Naive B cell (primary cell): Measurements from ENCODE around the gene MASP1. TPM values are rescaled to one million over a fixed set of nuclear protein-coding genes. Genes with fewer than 3 reads are reported as not detected.

Experiments used
- ATAC-seq, 2 donors: fragments of 150-1000 bp; cut with Tn5 transposase; 2 replicates each; pipeline ENCODE4 v1.10.0; 2021; ENCODE audit warnings: low read depth in 2 of 2, mild to moderate bottlenecking in 2 of 2, moderate library complexity in 2 of 2
- DNase-seq: peaks from one replicate; pipeline ENCODE4 v3.0.0; 2022
- H3K27ac Mint-ChIP-seq, 6 donors: one replicate each; pipeline ENCODE4 v1.8.0; 2020 to 2022; ENCODE audit warnings: mild to moderate bottlenecking in 6 of 6, mixed read lengths in 6 of 6, moderate library complexity in 5 of 6, inconsistent platforms in 2 of 6
- H3K27me3 Mint-ChIP-seq, 3 donors: one replicate each; pipeline ENCODE4 v1.8.0; 2021 to 2022; ENCODE audit warnings: mixed read lengths in 3 of 3, mild to moderate bottlenecking in 1 of 3
- H3K36me3 Mint-ChIP-seq, 2 donors: one replicate each; pipeline ENCODE4 v1.8.0; 2020 to 2022; ENCODE audit warnings: mixed read lengths in 2 of 2, inconsistent platforms in 1 of 2, mild to moderate bottlenecking in 1 of 2
- H3K4me1 Mint-ChIP-seq, 3 donors: one replicate each; pipeline ENCODE4 v1.8.0; 2020 to 2022; ENCODE audit warnings: mixed read lengths in 3 of 3, inconsistent platforms in 1 of 3, mild to moderate bottlenecking in 1 of 3, moderate library complexity in 1 of 3
- H3K4me3 Mint-ChIP-seq, 8 donors: one replicate each; pipeline ENCODE4 v1.8.0; 2020 to 2022; ENCODE audit warnings: mild to moderate bottlenecking in 8 of 8, mixed read lengths in 8 of 8, moderate library complexity in 8 of 8, inconsistent platforms in 2 of 8
- H3K9me3 Mint-ChIP-seq, 7 donors: one replicate each; pipeline ENCODE4 v1.8.0; 2020 to 2022; ENCODE audit warnings: mixed read lengths in 7 of 7, mild to moderate bottlenecking in 5 of 7, inconsistent platforms in 2 of 7, moderate library complexity in 1 of 7
- polyA plus RNA-seq, 6 donors: library from polyadenylated mRNA; unstranded; fragments of 300-500 nt; fragmentation: Illumina TruSeq; gene quantifications; one replicate each; pipeline ENCODE4 v1.2.3, GENCODE V29; 2021; ENCODE audit warnings: low read depth in 6 of 6

MASP1 gene, protein sequence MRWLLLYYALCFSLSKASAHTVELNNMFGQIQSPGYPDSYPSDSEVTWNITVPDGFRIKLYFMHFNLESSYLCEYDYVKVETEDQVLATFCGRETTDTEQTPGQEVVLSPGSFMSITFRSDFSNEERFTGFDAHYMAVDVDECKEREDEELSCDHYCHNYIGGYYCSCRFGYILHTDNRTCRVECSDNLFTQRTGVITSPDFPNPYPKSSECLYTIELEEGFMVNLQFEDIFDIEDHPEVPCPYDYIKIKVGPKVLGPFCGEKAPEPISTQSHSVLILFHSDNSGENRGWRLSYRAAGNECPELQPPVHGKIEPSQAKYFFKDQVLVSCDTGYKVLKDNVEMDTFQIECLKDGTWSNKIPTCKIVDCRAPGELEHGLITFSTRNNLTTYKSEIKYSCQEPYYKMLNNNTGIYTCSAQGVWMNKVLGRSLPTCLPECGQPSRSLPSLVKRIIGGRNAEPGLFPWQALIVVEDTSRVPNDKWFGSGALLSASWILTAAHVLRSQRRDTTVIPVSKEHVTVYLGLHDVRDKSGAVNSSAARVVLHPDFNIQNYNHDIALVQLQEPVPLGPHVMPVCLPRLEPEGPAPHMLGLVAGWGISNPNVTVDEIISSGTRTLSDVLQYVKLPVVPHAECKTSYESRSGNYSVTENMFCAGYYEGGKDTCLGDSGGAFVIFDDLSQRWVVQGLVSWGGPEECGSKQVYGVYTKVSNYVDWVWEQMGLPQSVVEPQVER
- polyA plus RNA-seq, result not detected

DNA sequence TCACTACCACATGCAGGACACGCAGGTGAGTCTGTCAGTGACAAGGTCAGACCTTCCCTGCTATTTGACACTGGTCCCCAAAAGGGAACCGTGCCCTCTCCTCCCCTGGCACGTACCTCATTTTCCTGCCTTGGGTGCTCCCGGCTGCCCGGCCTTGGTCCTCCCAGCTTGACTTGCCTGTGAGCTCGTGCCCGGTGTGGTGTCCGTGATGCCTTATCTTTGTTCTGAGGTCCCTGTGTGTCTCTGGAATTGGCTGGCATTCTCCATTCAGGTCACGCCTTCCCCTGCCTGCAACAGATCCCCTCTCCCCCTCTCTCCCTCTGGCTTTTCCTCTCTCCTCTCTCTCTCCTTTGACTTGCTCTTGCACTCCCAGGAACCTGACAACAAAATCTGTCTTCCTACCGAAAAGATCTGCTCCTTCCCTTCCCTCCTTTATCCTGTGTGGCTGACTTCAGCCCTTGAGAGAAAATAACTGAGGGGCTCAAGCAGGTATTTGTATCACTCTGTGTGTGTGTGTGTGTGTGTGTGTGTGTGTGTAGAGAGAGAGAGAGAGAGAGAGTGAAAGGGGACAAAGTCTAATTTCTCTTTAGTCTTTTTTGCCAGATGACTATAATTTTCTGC lies at the start of gene MASP1:
MASP1 (minus strand) TSS at position 226 of the 621 bp plus-strand sequence; CDS start at position 121, 105 bp downstream.
- no peaks in the 10 kb centered on the region for H3K4me1 Mint-ChIP-seq
- peak within 1 kb of the TSS in 2 of 6 donors; percentile 15 to 44 for H3K27ac Mint-ChIP-seq
- no peaks in the 10 kb centered on the region for H3K36me3 Mint-ChIP-seq
- H3K9me3 Mint-ChIP-seq, result no peaks in the 10 kb centered on the region
- no peak within 1 kb of the TSS for H3K4me3 Mint-ChIP-seq
- ATAC-seq (no peak), DNase-seq (no peak)
- peaks cover 38 to 64% (median 55%) of the 10 kb centered on the region in 3 donors for H3K27me3 Mint-ChIP-seq

DNA sequence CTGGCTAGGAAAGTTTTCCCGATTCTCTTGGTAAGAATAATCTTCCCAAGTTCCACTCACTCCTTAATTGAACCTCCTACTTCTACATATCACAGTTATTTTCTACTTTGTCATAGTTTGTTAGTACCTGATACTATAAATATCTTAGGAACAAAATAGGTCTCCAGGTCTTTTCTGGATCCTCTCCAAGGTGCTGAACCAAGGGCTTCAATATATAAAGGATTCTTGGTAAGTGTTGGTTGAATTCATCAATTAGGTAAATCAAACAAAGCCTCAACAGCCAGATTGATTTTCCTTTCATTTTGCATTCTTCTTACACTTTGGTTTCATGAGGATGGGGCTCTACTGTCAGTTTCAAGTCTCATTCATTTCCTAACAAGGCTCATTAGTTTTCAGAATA lies 49.0 kb upstream of the MASP1 start:
- Mint-ChIP-seq H3K4me3 (no peak overlapping the region), H3K27me3 (peaks cover 23 to 49% (median 43%) of the 10 kb centered on the region in 3 donors), H3K9me3 (no peaks in the 10 kb centered on the region), H3K27ac (no peak overlapping the region), H3K4me1 (no peaks in the 10 kb centered on the region), H3K36me3 (no peaks in the 10 kb centered on the region)
- DNase-seq (no peak), ATAC-seq (no peak)

DNA sequence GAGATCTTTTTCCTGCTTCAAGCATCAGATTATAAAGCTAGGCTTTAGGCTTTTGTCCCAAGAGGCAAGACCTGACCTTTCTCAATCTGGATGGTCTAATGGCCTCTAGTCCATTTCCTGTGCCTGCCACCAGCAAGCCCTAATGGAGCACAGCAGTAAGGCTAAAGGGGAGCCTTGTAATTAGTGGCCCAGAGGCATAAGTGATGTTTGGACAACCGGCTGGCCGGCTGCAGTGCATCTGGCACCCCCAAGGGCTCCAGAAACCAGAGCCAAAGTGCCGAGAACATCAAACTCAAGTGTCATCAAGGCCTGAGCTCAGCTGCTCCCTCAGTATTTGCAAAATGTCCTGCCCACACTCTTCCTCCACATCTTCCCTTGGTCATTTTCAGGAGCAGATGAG lies 44.8 kb upstream of the MASP1 start:
- peaks cover 27 to 65% (median 64%) of the 10 kb centered on the region in 3 donors for H3K27me3 Mint-ChIP-seq
- H3K4me3 Mint-ChIP-seq, result no peak overlapping the region
- no peaks in the 10 kb centered on the region for H3K9me3 Mint-ChIP-seq
- no peaks in the 10 kb centered on the region for H3K4me1 Mint-ChIP-seq
- no peak for DNase-seq
- H3K36me3 Mint-ChIP-seq, result no peaks in the 10 kb centered on the region
- no peak overlapping the region for H3K27ac Mint-ChIP-seq
- ATAC-seq, result no peak

DNA sequence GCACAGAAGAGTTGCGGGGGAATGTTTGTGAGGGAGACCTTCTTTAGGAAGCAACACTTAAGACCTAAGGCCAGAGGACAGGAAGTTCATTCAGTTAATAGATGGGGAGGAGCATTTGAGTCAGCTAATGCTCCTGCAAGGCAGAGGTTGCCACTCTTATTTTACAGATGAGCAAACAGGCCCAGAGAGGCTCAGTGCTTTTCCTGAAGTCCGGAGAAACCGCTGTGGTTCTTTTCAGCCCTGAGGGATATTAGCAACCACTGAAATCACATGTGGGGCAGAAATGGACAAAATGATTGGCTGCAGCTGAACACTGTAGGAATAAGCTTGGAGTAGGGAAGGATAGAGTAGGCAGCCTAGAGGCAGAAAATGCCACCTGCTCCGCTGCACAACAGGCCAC lies 43.4 kb upstream of the MASP1 start:
- H3K9me3 Mint-ChIP-seq, result no peaks in the 10 kb centered on the region
- no peaks in the 10 kb centered on the region for H3K36me3 Mint-ChIP-seq
- no peak overlapping the region for H3K27ac Mint-ChIP-seq
- H3K27me3 Mint-ChIP-seq, result peaks cover 19 to 59% (median 56%) of the 10 kb centered on the region in 3 donors
- DNase-seq, result no peak
- no peak overlapping the region for H3K4me3 Mint-ChIP-seq
- no peaks in the 10 kb centered on the region for H3K4me1 Mint-ChIP-seq
- no peak for ATAC-seq

DNA sequence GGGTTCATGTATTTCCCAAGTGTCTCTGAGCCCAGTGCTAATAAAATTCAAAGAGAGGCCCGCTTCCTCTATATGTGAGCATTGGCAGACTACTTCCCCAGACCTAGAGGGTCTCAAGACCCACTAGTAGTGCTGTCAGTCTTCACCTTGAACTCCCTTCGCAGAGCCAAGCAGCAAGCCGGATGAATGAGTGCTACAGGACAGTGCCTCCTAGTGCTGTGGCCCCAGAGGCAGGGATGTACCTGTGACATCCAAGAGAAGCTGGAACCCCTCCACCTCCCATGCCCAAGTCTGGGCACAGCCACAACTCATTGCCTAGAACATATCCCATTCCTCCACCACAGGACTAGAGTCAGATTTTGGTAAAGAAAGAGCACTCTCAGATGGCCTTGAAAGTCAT lies 37.2 kb upstream of the MASP1 start:
- H3K27ac Mint-ChIP-seq, result no peak overlapping the region
- no peak overlapping the region for H3K4me3 Mint-ChIP-seq
- no peaks in the 10 kb centered on the region for H3K9me3 Mint-ChIP-seq
- ATAC-seq (no peak), DNase-seq (no peak)
- H3K36me3 Mint-ChIP-seq, result no peaks in the 10 kb centered on the region
- no peaks in the 10 kb centered on the region for H3K4me1 Mint-ChIP-seq
- peaks cover 4 to 25% (median 23%) of the 10 kb centered on the region in 3 donors for H3K27me3 Mint-ChIP-seq

DNA sequence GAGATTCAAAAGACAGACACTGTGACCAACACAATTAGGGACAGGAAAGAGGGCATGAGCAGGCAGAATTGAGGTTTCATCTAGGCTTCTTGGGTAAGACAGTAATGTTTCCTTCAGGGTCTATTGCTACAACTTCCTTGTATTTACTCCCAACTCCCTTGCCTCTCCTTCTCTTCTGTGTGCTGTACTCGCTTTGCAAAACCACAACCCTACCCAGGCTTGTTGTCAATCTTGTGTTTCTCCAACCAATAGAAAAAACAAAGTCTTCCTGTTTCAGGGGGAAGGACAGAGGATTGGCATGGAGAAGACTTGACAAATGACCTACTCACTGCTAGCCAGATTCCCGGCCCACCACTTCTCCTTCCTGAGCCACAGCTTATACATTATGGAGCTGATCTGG lies 36.3 kb upstream of the MASP1 start:
- no peak for ATAC-seq
- no peak overlapping the region for H3K27ac Mint-ChIP-seq
- H3K9me3 Mint-ChIP-seq, result no peaks in the 10 kb centered on the region
- no peaks in the 10 kb centered on the region for H3K36me3 Mint-ChIP-seq
- H3K27me3 Mint-ChIP-seq, result peaks cover 7 to 25% (median 22%) of the 10 kb centered on the region in 3 donors
- H3K4me3 Mint-ChIP-seq, result no peak overlapping the region
- DNase-seq, result no peak
- H3K4me1 Mint-ChIP-seq, result no peaks in the 10 kb centered on the region

DNA sequence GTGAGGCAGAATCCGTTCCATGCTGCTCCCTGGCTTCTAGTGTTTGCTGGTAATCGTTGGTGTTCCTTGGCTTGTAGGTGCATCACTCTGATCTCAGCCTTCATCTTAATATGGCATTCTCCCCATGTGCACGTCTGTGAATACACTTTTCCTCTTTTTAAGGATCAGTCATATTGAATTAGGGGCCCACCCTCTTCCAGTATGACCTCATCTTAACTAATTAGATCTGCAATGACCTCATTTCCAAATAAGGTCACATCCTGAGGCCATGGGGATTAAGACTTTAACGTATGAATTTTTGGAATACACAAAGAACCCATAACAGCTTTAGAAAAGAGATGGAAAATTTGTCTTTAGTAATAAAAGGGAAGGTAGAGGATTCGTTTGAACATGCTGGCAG lies 34.1 kb upstream of the MASP1 start:
- Mint-ChIP-seq H3K27ac (no peak overlapping the region), H3K36me3 (no peaks in the 10 kb centered on the region), H3K27me3 (peaks cover 14 to 17% (median 16%) of the 10 kb centered on the region in 3 donors), H3K4me1 (no peaks in the 10 kb centered on the region), H3K9me3 (no peaks in the 10 kb centered on the region), H3K4me3 (no peak overlapping the region)
- no peak for DNase-seq
- ATAC-seq, result no peak

DNA sequence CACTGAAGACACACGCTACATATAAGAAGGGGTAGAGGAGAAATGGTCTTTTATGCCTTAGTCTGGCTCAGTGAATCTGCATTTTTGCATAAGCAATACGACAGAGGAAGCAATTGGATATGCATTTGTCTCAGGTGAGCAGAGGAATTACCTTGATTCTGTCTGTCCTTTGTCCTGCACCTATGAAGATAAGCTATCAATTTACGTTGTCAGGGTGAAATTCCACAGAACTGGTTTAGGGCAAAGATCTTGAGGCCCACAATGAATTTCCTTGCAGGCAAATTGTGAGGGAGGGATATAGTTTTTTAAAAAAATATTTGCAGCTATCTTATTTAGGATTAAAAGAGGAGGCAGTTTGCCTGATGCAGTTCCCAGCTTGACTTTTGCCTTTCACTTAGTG lies 31.6 kb upstream of the MASP1 start:
- DNase-seq (no peak), ATAC-seq (no peak)
- Mint-ChIP-seq H3K4me3 (no peak overlapping the region), H3K36me3 (no peaks in the 10 kb centered on the region), H3K27ac (no peak overlapping the region), H3K9me3 (no peaks in the 10 kb centered on the region), H3K27me3 (peaks cover 24 to 30% (median 30%) of the 10 kb centered on the region in 3 donors), H3K4me1 (peaks cover 5 to 12% (median 7%) of the 10 kb centered on the region in 3 donors)

DNA sequence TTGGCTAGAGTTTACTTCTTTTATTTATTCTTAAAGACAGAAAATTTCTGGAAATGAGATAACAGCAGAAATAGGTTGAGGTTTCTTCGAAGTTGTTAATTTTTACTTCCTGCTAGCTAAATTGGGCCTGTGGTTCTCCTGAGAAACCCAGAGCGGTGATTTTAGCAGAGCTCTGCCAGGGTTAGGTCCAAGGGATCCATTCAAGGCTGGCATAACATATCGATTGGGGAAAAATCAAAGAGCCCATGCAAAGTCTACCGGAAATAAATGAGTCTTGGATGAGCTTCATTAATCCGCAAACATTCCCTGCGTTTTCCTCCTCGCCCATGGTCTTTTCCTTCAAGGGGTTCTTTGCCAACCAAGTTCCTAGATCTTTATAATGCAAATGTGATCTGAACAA lies 30.8 kb upstream of the MASP1 start:
- no peak overlapping the region for H3K4me3 Mint-ChIP-seq
- H3K9me3 Mint-ChIP-seq, result no peaks in the 10 kb centered on the region
- DNase-seq, result no peak
- ATAC-seq, result no peak
- H3K4me1 Mint-ChIP-seq, result peaks cover 5 to 12% (median 7%) of the 10 kb centered on the region in 3 donors
- no peak overlapping the region for H3K27ac Mint-ChIP-seq
- H3K27me3 Mint-ChIP-seq, result peaks cover 32 to 36% (median 35%) of the 10 kb centered on the region in 3 donors
- H3K36me3 Mint-ChIP-seq, result no peaks in the 10 kb centered on the region

DNA sequence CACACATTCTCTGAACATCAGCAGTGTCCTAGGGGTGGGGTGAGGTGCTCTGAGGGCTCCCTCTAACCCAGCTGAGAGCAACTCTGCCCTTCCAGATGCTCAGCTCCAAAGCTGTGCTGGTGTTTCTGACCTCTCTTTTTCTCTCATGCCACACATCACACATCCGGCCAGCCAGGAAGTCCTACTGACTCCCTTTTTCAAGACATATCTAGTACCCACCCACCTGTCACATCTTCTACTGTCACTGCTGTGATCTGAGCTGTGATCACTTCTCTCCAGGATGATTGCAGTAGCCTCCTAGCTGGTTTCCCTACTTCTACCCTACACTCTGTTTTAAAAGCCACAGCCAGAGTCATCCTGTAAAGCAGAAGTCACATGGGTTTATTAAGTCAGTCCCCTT lies 30.2 kb upstream of the MASP1 start:
- Mint-ChIP-seq H3K27me3 (peaks cover 37 to 41% (median 40%) of the 10 kb centered on the region in 3 donors), H3K36me3 (no peaks in the 10 kb centered on the region), H3K4me3 (no peak overlapping the region), H3K9me3 (no peaks in the 10 kb centered on the region), H3K4me1 (peaks cover 5 to 12% (median 7%) of the 10 kb centered on the region in 3 donors), H3K27ac (no peak overlapping the region)
- no peak for DNase-seq
- no peak for ATAC-seq

DNA sequence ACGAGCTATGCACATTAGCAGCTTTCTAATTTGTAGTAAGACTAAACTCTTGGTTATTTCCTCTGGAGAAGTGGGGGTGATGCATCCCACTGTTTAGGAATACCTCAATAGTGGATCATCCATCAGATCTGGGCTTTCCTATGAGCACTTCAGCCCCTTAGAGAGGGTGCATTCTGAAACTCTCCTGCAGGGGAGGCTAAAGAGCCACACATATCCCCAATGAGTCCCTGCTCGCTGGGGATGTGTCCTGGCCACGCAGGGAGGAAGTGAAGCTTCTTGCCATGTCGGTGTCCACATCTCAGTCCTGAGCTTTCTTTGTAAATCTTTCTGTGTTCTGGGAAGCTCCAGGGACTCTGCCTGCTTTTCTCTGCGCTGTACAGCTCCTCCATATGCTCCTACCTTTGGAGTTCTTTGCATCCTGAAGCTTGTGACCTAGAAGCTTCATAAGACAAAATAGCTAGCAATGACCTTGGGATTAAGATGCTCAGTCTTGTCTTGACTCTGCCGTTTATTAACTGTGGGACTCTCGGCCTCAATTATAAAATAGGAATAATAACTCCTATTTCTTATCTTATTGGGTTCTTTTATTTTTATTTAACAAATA lies 28.3 kb upstream of the MASP1 start:
- Mint-ChIP-seq H3K27me3 (peaks cover 46 to 47% (median 46%) of the 10 kb centered on the region in 3 donors), H3K27ac (no peak overlapping the region), H3K9me3 (no peaks in the 10 kb centered on the region), H3K4me1 (peaks cover 5 to 12% (median 7%) of the 10 kb centered on the region in 3 donors), H3K4me3 (no peak overlapping the region), H3K36me3 (no peaks in the 10 kb centered on the region)
- DNase-seq, result peak; percentile 30
- ATAC-seq, result peak; percentile 55 to 74

DNA sequence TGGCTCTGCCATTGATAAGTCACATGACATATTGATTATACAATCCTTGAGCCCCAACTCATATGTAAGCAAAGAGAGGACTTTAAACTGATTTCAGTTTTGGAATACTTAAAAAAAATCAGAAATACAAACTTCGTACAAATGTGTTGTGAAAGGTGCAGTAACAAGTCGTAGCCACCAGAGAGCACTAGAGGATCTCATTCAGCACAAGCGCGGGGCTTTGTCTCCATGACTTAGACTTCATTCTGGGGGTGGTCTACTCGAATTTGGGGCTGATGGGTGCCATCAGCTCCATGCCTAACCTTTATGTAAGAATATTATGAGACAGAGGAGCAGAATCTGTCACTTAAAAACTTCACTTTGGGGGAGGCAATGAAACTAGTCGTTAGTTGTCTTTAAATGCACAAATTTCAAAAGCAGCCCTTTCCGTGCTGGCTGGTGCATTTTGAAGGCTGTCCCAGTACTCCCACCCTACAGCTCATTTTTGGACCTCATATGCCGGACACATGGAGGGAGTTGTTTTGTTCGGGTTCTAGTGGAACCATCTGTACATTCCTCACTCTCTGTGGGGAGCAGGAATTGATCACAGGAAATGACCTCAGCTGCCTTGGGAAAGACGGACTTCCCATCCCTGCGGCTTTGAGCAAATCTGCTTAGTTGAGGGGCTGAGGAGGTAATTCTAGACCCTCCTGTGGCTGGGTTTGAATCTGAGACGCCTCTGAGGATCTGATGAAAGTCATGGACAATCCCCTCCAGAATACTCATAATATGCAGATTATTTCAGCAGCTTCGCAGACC lies 27.5 kb upstream of the MASP1 start:
- H3K4me3 Mint-ChIP-seq, result peak overlapping the region in 1 of 8 donors; percentile 10
- no peaks in the 10 kb centered on the region for H3K36me3 Mint-ChIP-seq
- H3K27ac Mint-ChIP-seq, result no peak overlapping the region
- ATAC-seq (peak in 1 of 2 donors; percentile 25), DNase-seq (peak; percentile 35)
- H3K4me1 Mint-ChIP-seq, result peaks cover 5 to 12% (median 7%) of the 10 kb centered on the region in 3 donors
- H3K27me3 Mint-ChIP-seq, result peaks cover 46 to 55% (median 53%) of the 10 kb centered on the region in 3 donors
- H3K9me3 Mint-ChIP-seq, result no peaks in the 10 kb centered on the region
